ENCODE measurements around the gene PCDHGB4.

GRCh38 chr5:141366016-141366896 lies 21.2 kb upstream of the PCDHGB4 start:
- TF ChIP-seq POLR2A (IDR thresholded peaks at IDR 0.05) (no peak), POLR2AphosphoS5 (IDR thresholded peaks at IDR 0.05) (no peak)
- TF ChIP-seq, protein P1, sequence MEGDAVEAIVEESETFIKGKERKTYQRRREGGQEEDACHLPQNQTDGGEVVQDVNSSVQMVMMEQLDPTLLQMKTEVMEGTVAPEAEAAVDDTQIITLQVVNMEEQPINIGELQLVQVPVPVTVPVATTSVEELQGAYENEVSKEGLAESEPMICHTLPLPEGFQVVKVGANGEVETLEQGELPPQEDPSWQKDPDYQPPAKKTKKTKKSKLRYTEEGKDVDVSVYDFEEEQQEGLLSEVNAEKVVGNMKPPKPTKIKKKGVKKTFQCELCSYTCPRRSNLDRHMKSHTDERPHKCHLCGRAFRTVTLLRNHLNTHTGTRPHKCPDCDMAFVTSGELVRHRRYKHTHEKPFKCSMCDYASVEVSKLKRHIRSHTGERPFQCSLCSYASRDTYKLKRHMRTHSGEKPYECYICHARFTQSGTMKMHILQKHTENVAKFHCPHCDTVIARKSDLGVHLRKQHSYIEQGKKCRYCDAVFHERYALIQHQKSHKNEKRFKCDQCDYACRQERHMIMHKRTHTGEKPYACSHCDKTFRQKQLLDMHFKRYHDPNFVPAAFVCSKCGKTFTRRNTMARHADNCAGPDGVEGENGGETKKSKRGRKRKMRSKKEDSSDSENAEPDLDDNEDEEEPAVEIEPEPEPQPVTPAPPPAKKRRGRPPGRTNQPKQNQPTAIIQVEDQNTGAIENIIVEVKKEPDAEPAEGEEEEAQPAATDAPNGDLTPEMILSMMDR (IDR thresholded peaks at IDR 0.05) = no peak
